Activated CD4-positive, alpha-beta T cell treated with anti-CD3 and anti-CD28 coated beads for 24 hours (primary cell): ENCODE results near the gene IFT43.
"Not testable (repeated sequence)": the region's sequence is repeated elsewhere in the genome, so short reads cannot be mapped to it uniquely, and the experiment has no call there.

Source experiments
- DNase-seq, 2 donors: peaks; one replicate each; pipeline ENCODE4 v3.0.0-alpha.2; 2020; ENCODE audit warnings: low read depth in 2 of 2

The IFT43 gene

DNA sequence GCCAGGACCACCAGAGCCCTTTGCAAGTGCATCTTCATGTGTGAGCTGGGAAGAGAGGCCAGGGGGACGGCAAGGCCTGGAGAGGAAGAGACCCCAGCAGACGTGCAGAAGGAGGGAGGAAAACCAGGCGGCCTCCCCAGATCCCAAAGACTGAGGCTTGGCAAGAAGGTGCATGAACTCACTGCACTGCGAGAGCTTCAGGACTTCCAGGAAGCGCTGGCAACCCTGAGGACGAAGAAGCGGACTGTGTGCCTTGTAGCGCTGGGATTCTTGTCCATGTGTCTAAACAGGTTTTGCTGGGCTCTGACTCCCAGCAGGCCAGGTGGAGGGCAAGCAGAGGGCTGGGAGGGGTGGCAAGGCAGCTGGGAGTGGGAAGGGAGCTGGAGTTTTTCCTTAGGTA is 4.7 kb upstream of the IFT43 start:
- no peak for DNase-seq

DNA sequence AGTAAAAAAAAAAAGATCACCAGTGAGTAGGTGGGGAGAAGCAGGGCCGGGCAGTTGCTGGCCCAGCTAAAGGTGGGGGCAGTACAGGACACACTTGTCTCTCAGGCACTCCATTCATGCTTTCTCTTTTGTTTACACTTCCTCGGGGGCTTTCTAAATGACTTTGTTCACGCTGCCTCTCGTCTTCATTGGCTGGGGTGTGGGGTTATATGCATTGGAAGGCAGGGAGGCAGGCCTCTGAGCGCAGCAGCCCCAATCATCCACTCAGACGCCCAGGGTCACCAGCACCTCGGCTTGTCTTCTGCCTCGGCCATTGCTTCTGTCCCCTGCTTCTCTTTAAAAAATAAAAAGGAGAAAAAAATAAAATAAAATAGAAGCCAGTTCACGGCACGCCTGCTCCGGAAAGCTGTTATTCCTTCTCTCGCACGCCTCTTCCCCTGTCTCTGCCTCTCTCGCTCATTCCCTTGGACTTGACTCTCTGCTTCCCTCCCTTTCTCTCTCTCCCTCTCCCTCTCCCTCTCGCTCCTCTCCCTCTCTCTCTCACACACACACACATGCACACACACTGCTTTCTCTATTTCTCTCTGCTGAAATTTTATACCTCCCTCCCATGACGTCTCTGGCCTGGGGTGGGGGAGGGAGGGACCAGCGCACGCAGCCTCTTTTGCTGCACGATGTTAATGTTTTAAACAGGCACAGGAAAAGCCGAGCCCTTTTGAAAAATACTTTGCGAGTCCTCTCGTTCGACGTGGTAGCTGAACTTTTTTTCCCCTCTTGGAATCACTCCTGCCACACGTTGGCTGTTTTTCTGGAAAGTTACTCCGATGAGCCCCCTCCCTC is 3.9 kb upstream of the IFT43 start, which contains the start of gene TGFB3:
TSS of gene TGFB3 (minus strand) at position 570 of the 840 bp plus-strand sequence. CDS start 1,102 bp downstream, outside the sequence.
- peak; percentile 13 to 18 for DNase-seq

- DNase-seq, result peak; percentile 58 to 67
These were observed 3.1 kb upstream of the IFT43 start for GRCh38 chr14:75982266-75983018.

GRCh38 chr14:75983019-75983358 is 2.6 kb upstream of the IFT43 start:
- DNase-seq, result no peak

DNA sequence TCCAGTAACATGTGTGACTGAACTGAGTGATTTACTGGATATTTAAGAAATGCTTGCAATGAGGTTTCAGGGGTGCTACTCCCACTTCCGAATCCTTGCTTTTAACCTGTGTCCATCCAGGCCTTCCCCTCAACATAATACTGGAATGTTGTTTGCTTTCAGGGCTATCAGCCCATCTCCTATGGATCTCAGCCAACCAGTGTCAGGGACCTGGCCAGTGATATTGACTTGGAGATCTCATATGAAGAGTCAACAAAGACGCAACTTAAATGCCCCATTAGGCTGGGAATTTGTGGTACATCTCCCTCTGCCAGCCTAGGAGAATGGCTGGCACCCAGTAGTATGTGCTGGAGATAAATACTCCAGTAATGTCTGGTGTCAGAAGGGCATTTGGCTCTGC is 889 bp upstream of the IFT43 start:
- DNase-seq, result no peak

DNA sequence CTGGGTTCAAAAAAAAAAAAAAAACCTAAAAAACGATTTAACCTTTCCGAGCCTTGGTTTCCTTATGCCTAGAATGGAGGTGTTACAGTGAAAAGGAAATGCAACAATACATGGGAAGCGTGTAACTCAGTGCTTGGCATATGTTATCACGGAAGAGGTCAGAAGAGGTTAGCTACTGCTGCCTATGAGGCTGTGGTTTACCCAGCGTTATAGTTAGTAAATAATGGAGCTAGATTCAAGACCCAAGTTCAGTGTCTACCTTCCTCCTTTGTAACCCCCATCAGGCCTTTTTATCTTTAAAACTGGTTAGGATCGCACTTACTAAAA is 839 bp downstream of the IFT43 start:
- no peak for DNase-seq

GRCh38 chr14:75987201-75987970 is 1.8 kb downstream of the IFT43 start:
- no peak for DNase-seq

- DNase-seq, result no peak
These were observed 3.6 kb downstream of the IFT43 start for GRCh38 chr14:75989134-75989533.

DNA sequence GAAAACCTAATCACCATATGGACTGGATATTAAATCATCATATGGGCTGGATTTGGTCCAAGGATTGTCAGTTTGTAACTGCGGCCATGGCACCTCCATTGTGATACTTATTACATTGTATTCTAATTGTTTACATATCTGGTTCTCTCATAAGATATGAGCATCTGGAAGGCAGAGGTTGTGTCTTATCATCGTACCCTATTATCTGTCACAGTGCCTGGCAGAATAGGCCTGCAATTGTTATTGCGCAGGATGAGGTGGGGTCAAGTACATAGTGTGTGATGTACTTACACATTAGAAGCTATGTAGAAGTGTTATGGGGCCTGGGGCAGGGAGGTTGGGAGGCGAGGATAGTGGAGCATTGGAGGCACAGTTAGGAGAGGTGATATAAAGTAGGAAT is 4.7 kb downstream of the IFT43 start:
- no peak for DNase-seq

GRCh38 chr14:75991753-75992152 is 6.2 kb downstream of the IFT43 start:
- DNase-seq, result no peak

- DNase-seq, result no peak
These were observed 8.0 kb downstream of the IFT43 start for GRCh38 chr14:75993567-75994041.

- no peak for DNase-seq
These were observed 9.9 kb downstream of the IFT43 start for GRCh38 chr14:75995372-75996041.

DNA sequence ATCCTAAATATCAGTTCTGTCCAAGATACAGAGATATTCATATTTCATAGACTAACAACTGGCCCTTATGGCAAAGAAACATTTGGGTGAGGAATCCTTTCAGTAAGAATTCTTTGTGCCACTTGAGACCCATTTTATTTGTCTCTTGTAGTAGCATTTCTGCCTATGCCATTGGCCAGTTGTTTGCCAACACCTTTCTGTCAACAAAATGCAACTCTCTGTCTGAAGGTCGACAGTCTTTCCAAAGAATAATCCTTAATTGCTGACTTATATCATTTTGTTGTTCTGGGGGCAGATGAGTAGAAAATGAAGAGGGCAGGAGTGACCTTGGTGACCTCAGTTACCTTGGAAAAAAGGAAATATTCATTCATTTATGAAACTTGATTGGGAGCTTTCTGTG is 10.9 kb downstream of the IFT43 start:
- no peak for DNase-seq

DNA sequence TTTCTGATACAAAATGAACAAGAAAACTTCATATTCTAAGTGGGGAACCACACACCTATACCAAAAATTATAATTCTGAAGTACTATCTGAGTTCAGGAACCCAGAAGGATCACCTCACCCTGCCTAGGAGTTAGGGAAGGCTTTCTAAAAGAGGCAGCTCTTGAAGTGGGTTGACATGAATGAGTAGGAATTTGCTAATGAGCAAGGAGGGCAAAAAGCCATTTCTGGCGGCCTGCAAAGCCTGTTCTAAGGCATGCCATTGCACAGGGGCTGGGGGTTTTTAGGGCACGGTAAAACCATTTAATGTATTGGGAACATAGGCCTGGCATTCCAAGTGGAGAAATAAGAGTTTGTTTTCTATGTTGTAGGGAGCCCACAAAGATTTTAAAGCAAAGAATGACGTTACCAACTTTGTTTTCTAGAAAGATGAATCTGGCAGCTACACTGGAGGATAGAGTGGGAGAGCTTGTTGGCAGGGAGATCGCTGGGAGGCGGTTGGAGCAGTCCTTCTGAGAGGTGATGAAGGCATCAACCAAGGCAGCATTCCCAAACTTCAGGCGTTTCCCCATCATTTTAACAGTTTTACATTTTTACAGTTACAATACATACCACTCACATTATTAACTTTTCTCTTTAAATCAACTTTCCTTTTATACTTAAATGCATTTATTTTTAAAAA is 14.1 kb downstream of the IFT43 start:
- no peak for DNase-seq

- no peak for DNase-seq
These were observed 16.8 kb downstream of the IFT43 start for GRCh38 chr14:76002383-76002782.

- DNase-seq, result no peak
These were observed 20.7 kb downstream of the IFT43 start for GRCh38 chr14:76006253-76006652.

GRCh38 chr14:76007379-76007778 is 21.8 kb downstream of the IFT43 start:
- DNase-seq, result no peak

DNA sequence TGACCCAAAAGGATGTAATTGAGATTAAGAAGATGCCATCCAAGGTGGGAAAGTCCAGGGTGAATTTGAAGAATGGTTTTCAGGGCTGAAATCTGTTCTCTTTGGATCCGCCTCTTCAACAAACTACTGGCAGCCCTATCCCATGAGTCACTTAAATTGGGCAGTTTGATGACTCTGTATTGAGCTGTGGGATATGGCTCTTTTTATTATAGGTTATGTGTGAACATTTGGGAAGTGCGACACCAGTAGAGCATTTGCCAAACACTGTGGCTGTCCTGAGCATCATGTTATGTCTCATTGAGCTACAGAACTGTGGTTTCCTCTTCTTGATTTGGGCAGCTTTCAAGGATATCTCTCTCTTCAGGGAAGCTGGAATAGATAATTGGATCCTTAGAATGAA is 22.3 kb downstream of the IFT43 start:
- no peak for DNase-seq

DNA sequence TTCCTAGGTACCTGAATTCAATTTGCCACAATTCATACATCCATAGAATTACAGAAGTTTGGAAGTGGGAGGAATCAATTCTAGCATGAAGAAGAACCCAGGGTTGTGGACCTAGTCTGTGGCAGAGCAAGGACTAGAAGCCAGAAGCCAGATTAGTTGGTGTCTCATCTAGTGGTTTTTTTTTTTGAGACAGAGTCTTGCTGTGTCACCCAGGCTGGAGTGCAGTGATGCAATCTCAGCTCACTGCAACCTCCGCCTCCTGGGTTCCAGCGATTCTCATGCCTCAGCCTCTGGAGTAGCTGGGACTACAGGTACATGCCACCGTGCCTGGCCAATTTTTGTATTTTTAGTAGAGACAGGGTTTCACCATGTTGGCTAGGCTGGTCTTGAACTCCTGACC is 24.1 kb downstream of the IFT43 start:
- DNase-seq, result not testable (repeated sequence)

- no peak for DNase-seq
These were observed 26.4 kb downstream of the IFT43 start for GRCh38 chr14:76011930-76012329.

- DNase-seq, result no peak
These were observed 26.8 kb downstream of the IFT43 start for GRCh38 chr14:76012354-76012753.
